HS-5 (cell line): ENCODE measurements around the gene PPP1R3E.
"Not testable (repeated sequence)": the region's sequence is repeated elsewhere in the genome, so short reads cannot be mapped to it uniquely, and the experiment has no call there.

Source experiments
- DNase-seq: peaks from one replicate; pipeline ENCODE4 v3.0.0-alpha.2; 2012; ENCODE audit warnings: low read depth

The PPP1R3E gene, protein sequence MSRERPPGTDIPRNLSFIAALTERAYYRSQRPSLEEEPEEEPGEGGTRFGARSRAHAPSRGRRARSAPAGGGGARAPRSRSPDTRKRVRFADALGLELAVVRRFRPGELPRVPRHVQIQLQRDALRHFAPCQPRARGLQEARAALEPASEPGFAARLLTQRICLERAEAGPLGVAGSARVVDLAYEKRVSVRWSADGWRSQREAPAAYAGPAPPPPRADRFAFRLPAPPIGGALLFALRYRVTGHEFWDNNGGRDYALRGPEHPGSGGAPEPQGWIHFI

DNA sequence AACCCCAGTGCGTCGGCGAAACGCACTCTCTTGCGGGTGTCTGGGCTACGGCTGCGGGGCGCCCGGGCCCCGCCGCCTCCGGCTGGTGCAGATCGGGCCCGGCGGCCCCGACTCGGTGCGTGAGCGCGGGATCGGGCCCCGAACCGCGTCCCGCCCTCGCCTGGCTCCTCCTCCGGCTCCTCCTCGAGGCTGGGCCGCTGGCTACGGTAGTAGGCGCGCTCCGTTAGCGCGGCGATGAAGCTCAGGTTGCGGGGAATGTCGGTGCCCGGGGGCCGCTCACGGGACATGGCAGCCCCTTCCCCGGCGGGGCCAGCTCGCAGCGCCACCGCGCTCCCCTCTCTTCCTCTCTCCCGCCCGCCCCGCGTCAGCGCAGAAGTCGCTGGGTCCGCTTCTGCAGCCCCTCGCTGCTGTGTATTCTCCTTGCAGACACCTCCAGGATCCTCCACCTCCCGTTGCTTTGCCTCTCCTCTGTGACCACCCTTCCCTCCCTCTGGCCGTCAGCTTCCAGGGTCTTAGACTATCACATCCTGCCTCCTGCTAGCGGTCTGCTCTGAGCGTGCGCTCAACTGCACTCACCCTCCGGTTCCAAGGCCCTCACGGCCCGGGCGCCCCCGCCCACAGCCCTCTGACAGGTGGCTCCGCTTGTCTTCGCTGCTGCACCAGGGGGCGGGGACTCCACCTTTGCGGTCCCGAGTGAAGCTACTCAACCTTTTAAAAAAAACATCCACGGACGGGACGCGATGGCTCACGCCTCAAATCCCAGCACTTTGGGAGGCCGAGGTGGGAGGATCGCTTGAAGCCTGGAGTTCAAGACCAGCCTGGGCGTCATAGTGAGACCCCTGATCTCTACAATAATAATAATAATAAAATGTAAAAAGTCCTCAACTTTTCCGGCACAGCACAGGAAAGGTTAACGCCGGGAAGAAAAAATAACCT lies at the start of gene PPP1R3E:
TSS of gene PPP1R3E (minus strand) at position 570 of the 936 bp plus-strand sequence. CDS start at position 287, 283 bp downstream.
- DNase-seq = no peak

DNA sequence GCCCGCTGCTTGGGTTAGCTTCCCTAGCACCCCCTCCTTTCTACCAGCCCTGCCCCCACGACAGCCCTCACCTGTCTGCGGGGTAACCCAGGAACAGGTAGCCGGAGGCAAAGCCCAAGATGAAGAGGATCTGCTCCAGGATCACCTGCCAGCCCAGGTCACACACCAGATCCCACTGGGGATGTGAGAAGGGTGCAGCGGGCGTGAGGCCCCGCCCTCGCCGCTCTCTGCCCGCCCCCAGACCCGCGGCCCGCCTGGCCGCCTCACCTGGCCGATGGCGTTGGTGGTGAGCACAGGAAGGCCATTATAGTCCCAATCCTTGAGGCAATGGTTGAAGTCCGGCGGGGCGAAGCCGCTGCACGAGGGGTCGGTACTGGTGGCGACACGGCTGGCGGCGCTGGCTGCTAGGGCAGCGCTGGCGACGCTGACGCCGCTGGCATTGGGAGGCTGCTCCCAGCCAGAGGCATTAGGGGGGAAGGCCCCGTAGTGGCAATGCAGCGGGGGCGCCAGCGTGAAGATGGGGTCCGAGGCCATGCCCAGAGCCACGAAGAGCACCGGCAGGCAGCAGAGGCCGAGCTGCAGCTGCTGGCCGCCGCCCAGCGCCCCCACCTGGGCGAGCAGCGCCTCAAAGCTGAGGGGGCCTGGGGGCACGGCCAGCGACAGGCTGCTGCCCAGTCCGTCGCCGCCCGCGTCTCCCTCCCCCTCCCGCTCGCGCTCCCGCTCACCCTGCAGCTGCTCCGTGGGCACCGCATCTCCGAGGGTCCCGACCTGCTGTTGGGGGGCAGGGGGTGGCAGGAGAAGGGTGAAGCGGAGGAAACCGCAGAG lies 49.2 kb upstream of the PPP1R3E start:
- no peak for DNase-seq

DNA sequence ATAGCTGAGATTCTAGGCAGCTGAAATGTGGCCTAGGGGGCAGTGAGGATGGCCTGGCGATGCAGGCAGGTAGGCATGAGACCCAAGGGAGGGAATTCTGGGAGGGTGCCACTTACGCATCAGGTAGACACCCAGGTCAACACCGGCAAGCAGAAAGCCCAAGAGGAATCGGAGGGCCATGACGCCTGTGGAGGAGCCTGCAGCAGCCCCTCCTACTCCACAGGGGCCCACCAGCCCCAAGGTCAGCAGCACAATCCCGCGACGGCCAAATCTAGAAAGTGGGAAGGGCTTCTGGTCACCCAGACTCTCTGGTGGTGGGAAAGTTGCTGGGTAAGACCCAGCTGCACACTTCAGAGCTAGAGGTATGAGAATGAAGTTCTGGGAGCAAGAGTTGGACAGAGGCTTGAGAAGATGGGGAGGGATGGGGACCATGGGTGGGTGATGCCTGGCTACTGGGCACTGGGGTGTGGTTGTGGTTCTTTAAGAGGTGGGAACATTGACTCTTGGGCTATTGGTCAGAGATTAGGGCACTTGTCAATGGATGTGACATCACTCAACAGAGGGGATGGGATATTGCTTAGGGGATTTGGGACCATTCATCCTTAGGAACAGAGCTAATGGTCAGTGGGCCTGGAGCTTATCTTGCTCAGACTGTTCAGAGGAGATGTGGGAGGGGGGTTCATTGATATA lies 46.6 kb upstream of the PPP1R3E start:
- DNase-seq = no peak

DNA sequence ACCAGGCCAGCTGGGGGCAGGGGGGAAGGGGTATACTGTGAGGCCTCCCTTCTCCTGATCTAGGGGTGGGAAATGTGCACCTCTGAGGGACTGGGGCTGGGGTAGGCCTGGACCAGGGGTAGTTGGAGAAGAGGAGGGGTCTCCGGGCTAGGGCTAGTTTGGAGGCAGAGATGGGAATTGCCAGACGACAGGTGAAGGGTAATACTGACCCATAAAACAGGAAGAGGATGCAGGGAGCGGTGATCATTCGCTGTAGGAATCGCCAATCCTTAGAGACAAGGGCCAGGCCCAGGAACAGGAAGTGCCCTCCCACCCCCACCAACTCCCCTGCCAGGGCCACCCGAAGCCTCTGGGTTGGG lies 45.6 kb upstream of the PPP1R3E start:
- DNase-seq = no peak

DNA sequence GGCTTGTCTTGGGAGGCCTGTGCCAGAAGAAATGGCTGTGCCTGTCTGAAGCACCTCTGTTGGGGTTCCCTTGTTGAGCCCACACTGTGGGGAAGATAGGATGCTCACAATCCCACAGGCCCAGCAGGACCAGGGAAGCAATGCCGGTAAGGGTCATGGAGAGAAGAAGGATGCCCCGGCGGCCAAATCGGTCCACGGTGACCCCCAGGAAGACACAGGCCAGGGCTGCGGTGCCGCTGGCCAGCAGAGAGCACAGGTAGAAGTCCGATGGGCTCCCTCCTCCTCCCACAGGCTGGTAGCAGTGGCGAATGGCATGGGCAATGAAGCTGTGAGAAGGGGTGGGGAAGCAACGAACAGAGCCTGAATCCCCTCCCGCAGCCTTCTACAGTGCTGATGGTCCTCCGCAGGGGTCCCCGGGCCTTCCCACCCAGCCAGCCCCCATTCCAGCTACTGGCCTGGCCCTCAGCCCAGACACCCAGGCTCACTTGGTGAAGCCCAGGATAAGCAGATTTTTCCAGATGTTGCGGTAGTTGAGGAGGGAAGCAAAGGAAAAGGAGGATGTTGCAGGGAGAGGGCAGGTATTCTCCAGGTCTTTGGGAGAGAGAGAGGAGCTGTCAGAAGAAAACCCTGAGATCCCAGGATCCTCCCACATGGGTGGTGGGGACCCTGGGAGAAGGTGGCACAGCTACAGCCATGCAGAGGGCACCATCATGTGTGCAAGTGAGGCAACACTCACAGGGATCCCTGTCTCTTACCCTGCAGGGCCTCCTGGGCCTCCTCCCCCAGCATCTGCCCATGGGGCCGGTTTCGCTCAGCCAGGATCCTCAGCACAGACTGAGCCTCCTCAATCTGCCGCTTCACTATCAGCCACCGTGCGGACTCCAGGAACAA lies 45.0 kb upstream of the PPP1R3E start:
- no peak for DNase-seq

DNA sequence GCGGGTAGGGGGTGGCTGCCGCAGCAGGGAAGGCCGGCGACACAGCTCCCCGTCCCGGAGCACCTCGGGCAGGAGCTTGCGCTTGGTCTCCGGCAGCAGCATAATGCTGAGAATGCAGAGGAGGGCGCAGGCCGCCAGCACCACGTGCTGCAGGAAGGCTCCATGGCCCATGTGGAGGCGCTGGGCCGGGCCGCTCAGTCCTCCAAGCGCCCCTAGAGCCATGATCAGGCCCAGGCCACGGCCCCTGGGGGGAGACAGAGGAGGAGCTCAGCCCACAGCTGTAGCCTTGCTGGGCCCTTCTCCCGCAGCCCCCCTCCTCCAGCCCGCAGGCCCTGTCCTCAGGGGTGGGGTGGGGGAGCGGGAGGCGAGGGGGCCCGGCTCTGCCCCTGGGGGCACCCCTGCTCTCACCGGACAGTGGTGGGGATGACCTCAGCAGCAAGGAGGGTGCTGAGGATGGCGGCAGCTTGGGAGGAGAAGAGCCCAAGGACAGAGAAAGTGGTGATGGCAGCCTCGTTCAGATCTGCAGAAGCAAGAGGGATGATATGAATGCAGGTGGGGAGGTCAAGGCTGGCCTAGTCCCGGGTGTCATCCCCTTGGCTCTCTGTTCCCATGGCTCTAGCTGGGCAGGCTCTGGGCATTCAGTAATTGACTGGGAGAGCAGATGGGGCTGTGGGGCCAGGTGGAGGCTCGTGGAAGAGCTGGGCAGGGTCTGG lies 44.2 kb upstream of the PPP1R3E start:
- DNase-seq = no peak

DNA sequence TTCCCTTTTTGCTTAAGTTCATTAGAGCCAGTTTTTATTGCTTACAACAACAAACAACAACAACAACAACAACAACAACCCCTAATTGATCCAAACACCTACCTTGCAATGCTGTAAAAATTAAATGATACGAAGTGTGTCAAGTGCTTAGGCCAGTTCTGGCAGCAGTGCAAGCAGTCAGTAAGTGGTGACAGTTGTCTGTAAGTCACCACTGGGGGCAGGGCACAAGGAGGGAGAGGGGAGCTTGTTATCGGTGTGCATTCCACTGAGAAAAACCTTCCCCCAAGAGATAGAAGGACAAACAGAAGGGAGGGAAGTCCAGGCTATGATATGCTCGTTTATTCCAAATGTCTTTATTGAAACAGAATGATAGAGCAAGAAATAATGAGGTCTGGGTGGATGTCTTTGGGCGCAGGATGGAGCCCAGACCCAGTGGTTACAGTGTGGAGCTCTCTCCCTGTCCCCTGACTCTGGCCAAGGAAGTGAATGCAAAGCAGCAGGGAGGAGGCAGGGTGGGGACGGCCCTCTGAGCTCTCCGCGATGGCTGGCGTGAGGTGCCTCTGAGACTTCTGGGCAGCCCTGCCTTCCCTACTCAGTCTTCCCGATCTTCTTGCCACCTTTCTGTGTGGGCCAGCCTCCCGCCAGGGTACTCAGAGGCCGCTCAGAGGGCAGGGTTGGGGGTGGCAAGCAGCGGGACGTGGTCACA lies 43.5 kb upstream of the PPP1R3E start:
- DNase-seq = no peak

DNA sequence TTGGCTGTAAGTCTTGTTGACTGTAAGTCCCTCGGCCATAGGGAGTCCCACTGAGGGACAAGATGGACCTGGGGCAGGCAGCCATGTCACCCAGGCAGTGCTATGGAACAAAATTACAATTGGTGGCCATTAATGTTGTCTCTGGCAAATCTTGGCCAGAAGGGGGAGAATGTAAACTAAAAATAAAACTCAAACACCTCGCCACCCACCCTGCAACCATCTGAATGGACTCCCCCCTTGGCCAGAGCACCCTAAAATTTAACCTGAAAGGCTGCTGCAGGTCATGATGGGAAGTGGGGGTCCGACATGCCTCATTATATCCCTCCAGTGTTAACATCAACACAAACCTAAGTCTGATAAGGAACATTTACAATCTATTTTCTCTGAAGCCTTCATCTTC lies 41.8 kb upstream of the PPP1R3E start:
- no peak for DNase-seq

DNA sequence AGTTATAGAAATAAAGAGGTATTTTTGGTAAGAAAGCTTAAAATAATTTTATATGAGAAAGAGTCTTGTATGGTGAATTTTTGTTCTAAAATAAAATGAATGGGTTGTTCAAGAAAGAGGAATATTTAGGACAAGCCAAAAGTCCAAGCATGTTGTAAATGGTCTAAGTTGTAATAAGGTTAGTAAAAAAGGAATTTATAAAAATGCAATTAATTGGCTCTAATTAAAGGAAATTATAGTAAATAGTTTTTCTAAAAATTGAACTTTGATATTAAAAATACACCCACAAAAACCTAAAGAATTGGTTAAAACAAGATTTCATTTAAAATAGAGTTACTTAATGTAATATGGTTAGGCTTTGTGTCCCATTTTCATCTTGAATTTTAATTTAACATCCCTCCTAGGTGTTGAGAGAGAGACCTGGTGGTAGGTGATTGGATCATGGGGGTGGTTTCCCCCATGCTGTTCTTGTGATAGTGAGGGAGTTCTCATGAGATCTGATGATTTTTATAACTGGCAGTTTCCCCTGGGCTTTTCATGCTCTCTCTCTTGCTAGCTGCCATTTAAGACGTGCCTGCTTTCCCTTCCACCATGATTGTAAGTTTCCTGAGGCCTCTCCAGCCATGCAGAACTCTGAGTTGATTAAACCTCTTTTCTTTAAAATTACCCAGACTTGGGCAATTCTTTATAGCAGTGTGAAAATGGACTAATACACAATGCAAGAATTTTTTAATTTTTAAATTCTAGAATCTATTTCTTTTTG lies 37.0 kb upstream of the PPP1R3E start:
- DNase-seq = no peak

DNA sequence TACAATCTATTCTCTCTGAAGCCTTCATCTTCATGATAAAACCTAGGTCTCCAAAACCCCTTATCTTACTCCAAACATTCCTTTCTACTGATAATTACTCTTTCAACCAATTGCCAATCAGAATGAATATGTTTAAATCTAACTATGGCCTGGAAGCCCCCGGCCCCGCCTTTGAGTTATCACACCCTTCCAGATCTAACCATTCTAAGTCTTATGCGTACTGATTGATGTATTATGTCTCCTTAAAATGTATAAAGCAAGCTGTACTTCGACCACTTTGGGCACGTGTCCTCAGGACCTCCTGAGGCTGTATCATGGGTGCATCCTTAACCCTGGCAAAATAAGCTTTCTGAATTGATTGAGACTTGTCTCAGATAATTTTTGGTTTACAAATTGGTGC lies 33.0 kb upstream of the PPP1R3E start:
- DNase-seq = no peak

DNA sequence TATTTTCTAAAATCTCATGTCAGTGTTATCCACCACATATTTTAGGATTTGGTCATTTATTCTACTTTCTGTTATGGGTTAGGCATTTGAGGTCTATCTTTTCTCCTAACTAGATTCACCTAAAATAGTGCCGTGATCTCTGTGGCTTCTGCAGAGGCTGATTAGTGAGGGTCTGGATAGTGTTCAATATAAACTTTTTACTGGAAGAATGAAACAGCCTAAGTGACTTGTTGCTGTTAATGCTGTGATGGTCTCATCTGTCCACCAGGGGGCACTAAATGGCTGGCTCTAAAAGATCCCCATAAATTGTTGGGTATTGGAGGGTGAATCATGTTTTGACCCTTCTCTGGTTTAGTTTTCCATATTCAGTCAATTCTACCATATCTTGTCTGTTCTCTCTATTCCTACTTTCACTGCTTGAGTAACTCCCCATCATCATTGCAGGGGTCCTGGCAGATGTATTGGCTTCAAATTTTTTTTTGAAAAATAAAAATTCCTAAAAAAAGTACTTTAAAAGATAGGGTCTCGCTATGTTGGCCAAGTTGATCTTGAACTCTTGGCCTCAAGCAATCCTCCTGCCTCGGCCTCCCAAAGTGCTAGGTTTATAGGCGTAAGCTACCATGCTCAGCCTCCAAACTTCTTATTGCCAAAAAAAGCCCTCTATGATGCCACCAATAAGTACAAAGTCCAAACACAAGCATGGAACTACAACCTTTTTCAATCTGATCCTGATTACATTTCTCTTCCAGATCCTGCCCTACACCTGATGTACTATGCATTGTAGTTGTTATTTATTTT lies 25.5 kb upstream of the PPP1R3E start:
- DNase-seq = peak; percentile 34

DNA sequence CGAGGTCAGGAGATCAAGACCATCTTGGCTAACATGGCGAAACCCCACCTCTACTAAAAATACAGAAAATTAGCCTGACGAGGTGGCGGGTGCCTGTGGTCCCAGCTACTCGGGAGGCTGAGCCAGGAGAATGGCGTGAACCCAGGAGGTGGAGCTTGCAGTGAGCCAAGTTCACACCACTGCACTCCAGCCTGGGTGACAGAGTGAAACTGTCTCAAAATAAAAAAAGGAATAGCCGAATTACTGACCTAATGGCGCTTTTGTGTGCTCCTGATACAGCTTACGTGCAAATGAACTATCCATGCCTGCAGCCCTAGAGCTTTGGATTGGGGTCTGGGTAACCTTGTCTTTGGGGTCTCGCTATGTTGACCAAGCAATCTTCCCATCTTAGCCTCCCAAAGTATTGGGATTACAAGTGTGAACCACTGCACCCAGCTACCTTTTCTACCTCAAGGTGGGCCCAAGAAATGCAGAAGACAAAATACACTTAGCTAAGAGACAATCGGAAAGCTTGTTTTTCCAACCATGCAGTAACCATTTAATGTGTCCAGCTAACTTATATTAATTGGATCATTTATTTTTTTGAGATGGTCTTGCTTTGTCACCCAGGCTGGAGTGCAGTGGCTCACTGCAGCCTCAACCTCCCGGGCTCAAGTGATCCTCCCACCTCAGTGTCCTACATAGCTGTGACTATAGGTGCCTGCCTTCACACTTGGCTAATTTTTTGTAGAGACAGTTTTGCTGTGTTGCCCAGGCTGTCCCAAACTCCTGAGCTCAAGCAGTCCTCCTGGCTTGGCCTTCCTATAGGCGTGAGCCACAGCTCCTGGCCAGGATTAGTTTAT lies 24.1 kb upstream of the PPP1R3E start:
- DNase-seq = no peak

DNA sequence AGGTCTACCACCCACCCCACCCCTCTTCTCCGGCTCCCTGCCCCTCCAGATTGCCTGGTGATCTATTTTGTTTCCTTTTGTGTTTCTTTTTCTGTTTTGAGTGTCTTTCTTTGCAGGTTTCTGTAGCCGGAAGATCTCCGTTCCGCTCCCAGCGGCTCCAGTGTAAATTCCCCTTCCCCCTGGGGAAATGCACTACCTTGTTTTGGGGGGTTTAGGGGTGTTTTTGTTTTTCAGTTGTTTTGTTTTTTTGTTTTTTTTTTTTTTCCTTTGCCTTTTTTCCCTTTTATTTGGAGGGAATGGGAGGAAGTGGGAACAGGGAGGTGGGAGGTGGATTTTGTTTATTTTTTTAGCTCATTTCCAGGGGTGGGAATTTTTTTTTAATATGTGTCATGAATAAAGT lies 23.1 kb upstream of the PPP1R3E start:
- DNase-seq = not testable (repeated sequence)

DNA sequence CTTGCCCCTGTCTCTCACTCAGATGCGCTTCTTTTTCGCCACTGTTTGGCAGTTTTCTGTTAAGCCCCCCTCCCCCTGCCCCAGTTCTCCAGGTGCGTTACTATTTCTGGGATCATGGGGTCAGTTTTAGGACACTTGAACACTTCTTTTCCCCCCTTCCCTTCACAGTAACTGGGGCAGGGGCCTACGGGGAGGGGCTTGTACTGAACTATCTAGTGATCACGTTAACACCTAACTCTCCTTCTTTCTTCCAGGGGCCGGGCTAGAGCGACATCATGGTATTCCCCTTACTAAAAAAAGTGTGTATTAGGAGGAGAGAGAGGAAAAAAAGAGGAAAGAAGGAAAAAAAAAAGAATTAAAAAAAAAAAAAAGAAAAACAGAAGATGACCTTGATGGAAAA lies 22.3 kb upstream of the PPP1R3E start:
- DNase-seq = no peak

DNA sequence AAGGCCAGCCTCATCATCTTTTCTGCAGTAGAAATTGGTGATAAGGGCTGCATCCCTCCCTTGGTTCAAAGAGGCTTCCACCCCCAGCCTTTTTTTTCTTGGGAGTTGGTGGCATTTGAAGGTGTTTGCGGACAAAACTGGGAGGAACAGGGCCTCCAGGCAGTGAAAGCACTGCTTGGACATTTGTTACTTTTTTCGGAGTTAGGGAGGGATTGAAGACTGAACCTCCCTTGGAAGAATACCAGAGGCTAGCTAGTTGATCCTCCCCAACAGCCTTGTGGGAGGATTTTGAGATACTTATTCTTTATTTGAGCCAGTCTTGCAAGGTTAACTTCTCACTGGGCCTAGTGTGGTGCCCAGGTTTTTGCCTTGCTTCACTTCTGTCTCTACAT lies 21.8 kb upstream of the PPP1R3E start:
- no peak for DNase-seq

DNA sequence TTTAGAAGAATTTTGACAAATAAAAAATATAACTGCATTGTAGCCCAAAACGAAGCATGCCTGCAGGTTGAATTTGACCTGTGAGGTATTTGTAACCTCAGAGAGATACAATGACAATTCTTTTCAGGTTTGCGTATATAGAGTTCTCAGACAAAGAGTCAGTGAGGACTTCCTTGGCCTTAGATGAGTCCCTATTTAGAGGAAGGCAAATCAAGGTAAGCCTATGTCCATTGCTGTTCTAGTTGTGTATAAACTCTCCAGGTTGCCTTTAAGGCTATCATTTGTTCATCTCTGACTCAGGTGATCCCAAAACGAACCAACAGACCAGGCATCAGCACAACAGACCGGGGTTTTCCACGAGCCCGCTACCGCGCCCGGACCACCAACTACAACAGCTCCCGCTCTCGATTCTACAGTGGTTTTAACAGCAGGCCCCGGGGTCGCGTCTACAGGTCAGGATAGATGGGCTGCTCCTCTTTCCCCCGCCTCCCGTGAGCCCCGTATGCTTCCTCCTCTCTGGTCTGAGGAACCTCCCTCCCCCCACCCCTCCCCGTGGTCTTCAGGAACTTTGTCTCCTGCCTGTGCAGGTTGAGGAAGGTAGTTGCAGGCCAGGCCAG lies 21.3 kb upstream of the PPP1R3E start:
- no peak for DNase-seq
